ENCODE results near the gene KIF19.

Gene KIF19

DNA sequence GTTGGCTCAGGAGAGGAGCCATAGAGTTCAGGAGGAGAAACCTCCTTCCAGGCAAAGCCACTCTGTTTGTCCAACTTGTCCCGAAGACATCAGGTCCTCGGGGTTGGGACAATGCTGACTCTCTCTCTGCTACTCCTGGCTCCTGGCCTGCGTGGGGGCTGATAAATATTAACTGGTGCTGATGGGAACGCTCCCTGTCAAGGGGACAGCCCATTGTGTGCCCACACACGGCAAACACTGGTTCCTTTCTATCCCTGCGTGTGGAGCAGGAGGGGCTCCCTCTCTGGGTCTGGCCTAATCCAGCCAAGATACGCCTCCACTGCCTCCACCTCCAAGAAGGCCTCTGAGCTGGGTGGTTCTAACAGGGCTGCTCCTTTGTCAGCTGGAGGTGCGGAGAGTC, 4.4 kb downstream of the KIF19 start:
- no peak for TF ChIP-seq CTCF (IDR thresholded peaks at IDR 0.05; ENCODE audit: insufficient read depth, low read depth, low read length, missing control alignments)
- DNase-seq (ENCODE audit: low read depth): no peak
- H3K4me3 ChIP-seq (ENCODE audit: low read depth, low read length): no peak overlapping the region

DNA sequence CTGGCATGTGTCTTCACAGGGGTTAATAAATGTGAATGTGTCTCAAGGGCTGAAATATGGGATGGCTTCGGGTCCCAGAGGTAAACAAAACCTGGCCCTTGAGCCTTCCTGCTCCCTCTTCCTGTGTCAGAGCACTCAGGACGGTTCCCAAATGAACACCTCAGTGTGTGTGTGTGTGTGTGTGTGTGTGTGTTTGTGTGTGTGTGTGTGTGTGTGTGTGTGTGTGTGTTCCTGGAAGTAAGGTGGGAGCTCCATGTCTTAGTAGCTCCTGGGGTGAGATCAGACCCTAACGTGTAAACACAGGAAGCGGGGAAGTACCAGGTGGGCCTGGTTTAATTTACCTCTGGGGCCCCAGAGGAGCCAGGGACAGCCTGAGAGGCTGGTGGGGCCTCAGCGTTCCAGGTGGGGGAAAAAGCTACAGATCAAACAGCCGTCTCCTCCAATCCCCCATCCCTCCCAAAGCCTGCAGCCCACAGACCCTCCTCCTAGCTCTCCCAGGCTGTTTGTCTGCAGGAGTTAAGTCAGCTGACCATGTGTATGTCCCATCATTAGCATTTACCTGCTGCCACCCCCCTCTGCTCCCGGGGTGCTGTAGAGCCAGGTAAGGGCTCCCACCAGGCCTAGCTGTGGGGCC, 6.1 kb downstream of the KIF19 start:
- DNase-seq (ENCODE audit: low read depth): no peak
- H3K4me3 ChIP-seq (ENCODE audit: low read depth, low read length): no peak overlapping the region
- TF ChIP-seq CTCF (IDR thresholded peaks at IDR 0.05; ENCODE audit: insufficient read depth, low read depth, low read length, missing control alignments): no peak

GRCh38 chr17:74332763-74333283, 6.8 kb downstream of the KIF19 start:
- no peak overlapping the region for H3K4me3 ChIP-seq (ENCODE audit: low read depth, low read length)
- TF ChIP-seq CTCF (IDR thresholded peaks at IDR 0.05; ENCODE audit: insufficient read depth, low read depth, low read length, missing control alignments): no peak
- no peak for DNase-seq (ENCODE audit: low read depth)

- DNase-seq (ENCODE audit: low read depth): peak; percentile 10
- H3K4me3 ChIP-seq (ENCODE audit: low read depth, low read length): no peak overlapping the region
- TF ChIP-seq CTCF (IDR thresholded peaks at IDR 0.05; ENCODE audit: insufficient read depth, low read depth, low read length, missing control alignments): no peak
Measured at GRCh38 chr17:74334393-74335039, 8.5 kb downstream of the KIF19 start.

DNA sequence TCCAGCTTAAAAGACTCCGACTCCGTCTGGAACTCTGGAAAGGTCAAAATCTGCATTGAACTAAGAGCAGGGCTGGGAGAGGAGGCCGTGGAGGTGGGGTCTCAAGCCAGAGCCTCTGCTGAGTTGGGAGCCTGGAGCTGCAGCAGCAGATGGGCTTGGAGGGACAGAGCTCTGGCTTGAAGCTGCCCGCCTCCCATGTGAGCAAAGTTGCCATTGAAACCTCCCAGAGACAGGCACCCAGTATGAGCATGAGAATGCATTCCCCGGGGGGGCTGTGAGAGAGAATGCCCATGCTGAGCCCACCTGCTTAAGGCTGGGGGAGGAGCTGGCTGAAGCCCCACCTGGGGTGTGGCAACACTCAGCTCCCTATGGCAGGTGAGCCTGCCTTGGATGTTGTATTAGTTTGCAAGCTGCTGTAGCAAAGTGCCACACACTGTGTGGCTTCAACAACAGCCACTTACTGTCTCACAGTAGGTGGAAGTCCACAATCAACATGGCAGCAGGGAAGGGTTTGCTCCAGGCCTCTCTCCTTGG, 9.6 kb downstream of the KIF19 start:
- no peak for TF ChIP-seq CTCF (IDR thresholded peaks at IDR 0.05; ENCODE audit: insufficient read depth, low read depth, low read length, missing control alignments)

DNA sequence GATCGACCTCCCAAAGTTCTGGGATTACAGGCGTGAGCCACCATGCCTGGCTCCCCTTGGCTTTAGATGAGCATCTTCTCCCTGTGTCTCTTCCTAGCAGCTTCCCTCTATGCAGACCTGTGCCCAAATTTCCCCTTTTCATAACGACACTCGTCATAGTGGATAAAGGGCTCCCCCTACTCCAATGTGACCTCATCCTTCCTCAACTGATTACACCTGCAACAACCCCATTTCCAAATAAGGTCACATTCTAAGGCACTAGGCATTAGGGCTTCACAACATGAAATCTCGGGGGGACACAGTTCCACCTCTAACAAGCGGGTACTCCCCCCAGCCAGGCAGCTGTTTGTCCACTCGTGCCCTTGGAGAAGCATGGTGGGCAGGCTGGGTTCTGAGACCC, 10.3 kb downstream of the KIF19 start:
- H3K4me3 ChIP-seq (ENCODE audit: low read depth, low read length): no peak overlapping the region
- no peak for DNase-seq (ENCODE audit: low read depth)
- no peak for TF ChIP-seq CTCF (IDR thresholded peaks at IDR 0.05; ENCODE audit: insufficient read depth, low read depth, low read length, missing control alignments)

More for the DNA sequence above, 9.6 kb downstream of the KIF19 start:
- DNase-seq (ENCODE audit: low read depth): no peak
- H3K4me3 ChIP-seq (ENCODE audit: low read depth, low read length): no peak overlapping the region
